ENCODE data around the gene OSBPL1A.

- TF ChIP-seq EZH2 (IDR thresholded peaks at IDR 0.05; ENCODE audit: insufficient read depth, poor library complexity, severe bottlenecking) (no peak), EZH2phosphoT487 (IDR thresholded peaks at IDR 0.05; ENCODE audit: insufficient read depth, low read depth) (no peak)
Observed at GRCh38 chr18:24397694-24398368, at the start of gene OSBPL1A.

All from GM23248 (cell line).